ENCODE results near the gene THRSP. TPM values are rescaled to one million over a fixed set of nuclear protein-coding genes. Genes with fewer than 3 reads are reported as not detected.

THRSP gene
- total RNA-seq, 2 experiments from 2014 or later = not detected

Other genes starting within 250 kb of the THRSP start
- gene RSF1, start 243.1 kb upstream of the THRSP start, total RNA-seq = 10 to 100 TPM; 57.8 to 62.5 TPM
- 10 to 100 TPM in 1 of 2 experiments, 1 to 10 TPM in 1; 9.8 to 18.8 TPM for gene AAMDC, start 242.7 kb upstream of the THRSP start, total RNA-seq
- gene INTS4, start 69.2 kb upstream of the THRSP start, total RNA-seq = 10 to 100 TPM; 49.1 to 50.3 TPM
- gene KCTD14, start 40.6 kb upstream of the THRSP start, total RNA-seq = under 1 TPM; 0.19 to 0.25 TPM
- gene NDUFC2, start 16.0 kb downstream of the THRSP start, total RNA-seq = 100 to 1,000 TPM; 182 to 220 TPM
- gene ALG8, start 75.8 kb downstream of the THRSP start, total RNA-seq = 10 to 100 TPM; 51.2 to 70.3 TPM
- gene KCTD21, start 124.8 kb downstream of the THRSP start, total RNA-seq = 1 to 10 TPM; 8.9 TPM
- gene USP35, start 125.1 kb downstream of the THRSP start, total RNA-seq = 10 to 100 TPM; 13.0 to 13.2 TPM